GM18526 (cell line): ENCODE measurements around the gene TMPRSS13.

Experiments
- POLR2A ChIP-seq: IDR thresholded peaks from 3 replicates; pipeline ENCODE4 v1.6.1; 2011; ENCODE audit not compliant: insufficient read length; ENCODE audit errors: extremely low read depth

Gene TMPRSS13

GRCh38 chr11:117863383-117863782, 65.8 kb downstream of the TMPRSS13 start:
- no peak for TF ChIP-seq POLR2A

DNA sequence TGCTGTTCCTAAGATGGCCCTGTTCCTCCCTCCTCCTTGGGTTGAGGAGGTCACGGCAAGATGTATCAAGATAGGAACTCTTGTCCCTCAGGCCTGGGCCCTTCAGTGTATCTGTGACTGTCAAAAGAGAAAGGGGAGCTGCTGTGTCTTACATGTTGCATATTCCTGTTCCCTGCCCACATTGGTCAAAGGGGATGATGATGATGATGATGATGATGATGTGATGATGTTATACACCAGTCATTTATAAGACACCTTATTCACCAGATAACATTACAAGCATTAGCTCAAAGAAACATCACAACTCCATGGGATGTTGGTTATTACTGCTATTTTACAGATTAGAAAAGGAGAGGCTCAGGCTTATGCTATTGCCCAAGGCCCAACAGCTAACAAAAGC, 66.4 kb downstream of the TMPRSS13 start:
- no peak for TF ChIP-seq POLR2A

DNA sequence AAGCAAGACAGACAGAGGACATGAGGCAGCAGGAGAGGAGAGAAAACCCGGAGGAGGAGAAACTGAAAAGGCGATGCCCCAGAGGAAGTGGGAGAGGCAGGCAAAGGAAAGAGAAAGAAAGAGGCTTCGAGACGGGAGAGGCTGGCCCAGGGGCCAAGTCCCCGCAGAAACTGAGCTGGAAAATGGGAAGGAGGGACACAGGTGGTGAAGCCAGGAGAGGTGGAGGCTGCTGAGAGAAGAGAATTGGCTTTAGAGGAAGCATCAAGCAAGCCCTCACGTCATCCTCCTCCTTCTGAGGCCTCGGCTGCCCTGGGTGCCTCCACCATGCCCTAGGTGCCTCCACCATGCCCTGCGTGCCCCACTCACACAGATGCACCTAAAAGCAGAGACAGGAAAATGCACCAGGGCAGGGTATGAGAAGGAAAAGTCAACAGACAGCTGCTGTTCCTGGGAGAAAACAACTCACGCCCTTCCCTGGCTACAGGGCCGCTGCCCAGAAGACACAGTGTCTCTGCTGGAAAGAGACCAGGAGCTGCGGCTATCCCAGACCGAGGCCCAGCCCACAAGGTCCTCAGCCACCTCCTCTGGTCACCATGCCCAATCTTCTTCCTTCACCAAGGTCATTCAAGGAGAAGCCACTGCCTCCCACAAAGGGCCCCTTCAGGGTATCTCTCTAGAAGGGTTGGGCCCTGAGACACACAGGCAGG, 67.0 kb downstream of the TMPRSS13 start:
- TF ChIP-seq POLR2A: no peak

GRCh38 chr11:117861151-117862018, 67.8 kb downstream of the TMPRSS13 start:
- no peak for TF ChIP-seq POLR2A

DNA sequence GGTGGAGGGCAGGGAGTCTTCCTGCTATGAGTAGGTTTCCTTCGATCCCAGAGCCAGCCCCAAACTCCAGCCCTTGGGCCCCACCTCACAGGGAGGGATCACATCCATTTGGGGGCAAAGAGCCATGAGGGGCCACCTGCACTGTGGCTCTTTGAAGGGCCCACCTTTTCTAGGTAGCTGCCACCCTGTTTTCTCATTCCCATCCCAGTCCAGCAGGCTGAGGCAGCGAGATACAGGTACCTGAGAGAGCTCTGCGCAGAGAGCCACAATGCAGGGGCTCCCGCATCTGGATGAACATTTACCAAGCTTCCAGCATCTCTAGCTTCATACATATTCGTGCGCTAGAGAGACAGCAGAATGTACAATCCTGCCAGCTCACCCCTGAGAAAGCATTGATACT, 69.1 kb downstream of the TMPRSS13 start:
- TF ChIP-seq POLR2A: no peak

- no peak for TF ChIP-seq POLR2A
These were observed 69.6 kb downstream of the TMPRSS13 start for GRCh38 chr11:117859488-117860112.

DNA sequence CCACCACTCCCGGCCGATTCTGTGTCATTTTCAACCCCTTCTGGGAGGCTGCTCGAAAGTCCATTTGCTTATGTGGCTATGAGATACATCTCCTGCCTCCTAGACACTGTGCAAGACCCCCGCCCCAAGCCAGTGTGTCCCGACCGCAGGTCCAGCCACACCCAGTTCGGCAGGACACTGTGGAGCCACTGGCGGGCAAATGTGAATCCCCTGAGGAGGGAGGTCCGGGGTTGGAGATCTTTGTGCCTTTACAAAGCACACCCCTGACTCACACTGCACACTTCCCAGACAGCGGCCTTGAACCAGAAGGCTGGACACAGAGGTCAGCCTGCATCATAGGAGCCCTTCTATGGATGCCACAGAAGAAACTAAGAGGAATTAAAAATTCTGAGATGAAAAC, 70.1 kb downstream of the TMPRSS13 start:
- TF ChIP-seq POLR2A: no peak

DNA sequence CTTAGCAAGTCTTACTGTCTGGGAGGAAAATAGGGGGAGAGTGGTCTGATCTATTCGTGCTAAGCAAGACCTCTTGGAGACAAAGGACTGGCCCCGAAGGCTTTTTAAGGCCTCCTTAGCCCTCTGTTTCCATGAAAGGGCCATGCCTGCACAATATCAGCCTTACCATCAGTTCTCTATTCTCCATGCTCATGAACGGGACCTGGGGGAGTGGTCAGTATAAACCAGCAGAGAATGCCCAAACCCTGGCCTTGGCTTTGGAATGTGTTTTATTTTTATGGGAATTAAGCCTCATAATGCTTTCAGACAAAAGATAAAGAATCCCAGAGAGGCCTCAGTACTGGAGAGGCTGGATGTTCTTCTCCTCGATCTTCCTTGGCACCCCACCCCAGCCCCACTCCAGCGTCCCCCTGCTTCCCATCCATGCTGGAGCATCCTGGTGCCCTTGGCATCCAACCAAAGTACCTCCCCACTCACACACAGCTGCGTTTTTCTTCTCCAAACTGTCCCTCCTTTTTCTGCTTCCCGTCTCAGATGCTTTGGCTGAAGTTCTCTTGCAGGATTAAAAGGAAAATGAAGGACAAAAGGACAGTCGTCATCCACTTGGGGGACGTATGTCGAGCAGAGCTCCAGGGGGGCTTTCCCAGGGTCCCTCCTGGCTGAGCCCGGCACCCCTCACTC, 71.3 kb downstream of the TMPRSS13 start:
- no peak for TF ChIP-seq POLR2A

GRCh38 chr11:117855912-117856651, 73.1 kb downstream of the TMPRSS13 start:
- no peak for TF ChIP-seq POLR2A

DNA sequence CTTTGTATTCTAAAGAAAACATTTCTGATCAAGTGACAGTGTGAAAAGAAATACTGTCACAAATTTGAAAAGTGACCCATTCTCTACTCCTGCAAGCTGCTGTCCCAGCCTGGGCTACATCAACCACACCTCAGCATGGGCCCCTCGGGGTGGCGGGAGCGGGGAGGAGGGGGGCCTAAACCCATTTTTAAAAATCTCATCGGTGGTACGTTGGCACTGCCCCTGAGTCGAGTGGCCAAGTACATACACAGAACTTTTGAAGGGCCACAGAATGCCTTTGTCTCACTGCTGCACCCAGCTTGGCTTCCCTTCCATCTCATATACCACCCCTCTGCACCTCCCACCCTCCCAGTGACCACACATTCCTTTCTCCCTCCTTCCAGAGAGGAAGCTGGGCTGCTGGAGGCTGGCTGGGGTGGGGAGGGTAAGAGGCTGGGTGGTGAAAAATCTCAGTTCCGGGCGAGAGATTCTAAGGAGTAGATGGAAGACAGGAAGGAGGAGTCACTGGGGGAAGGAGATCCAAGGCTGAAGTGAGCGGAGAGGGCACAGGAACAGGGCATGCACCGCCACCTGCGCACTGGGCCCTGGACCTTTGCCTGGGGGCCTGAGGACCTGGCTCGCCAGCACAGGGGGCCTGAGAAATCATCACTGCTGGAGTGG, 73.9 kb downstream of the TMPRSS13 start:
- TF ChIP-seq POLR2A: no peak

GRCh38 chr11:117852309-117852708, 76.9 kb downstream of the TMPRSS13 start:
- no peak for TF ChIP-seq POLR2A

DNA sequence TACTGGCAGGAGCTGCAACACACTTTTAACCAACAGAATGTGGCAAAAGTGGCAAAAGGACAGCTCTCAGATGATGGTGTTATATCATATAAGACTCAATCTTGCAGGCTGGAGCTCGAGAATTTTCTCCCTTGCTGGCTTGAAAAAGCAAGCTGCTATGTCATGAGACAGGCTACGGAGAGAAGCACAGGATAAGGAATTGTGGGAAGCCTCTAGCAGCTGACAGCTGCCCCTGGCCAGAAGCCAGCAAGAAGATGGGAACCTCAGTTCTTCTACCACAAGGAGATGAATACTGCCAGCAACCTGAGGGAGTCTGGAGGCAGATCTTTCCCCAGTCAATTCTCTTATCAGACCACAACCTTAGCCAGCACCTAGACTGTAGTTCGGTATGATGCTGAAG, 77.3 kb downstream of the TMPRSS13 start:
- no peak for TF ChIP-seq POLR2A

- TF ChIP-seq POLR2A: no peak
These were observed 78.1 kb downstream of the TMPRSS13 start for GRCh38 chr11:117851106-117851505.
